RWPE2 (cell line): ENCODE results near the gene ZSCAN20.

Source experiments
- ATAC-seq: fragments of 200-7000 bp; cut with Tn5 transposase; 3 replicates; pipeline ENCODE4 v1.9.1; 2021; ENCODE audit warnings: low read depth
- DNase-seq: peaks from one replicate; pipeline ENCODE4 v3.0.0-alpha.2; 2020; ENCODE audit warnings: low spot score
- H3K27ac ChIP-seq: fragments of 450-650 bp; 2 replicates; pipeline ENCODE4 v1.5.1; 2017; ENCODE audit warnings: mild to moderate bottlenecking; ENCODE audit not compliant: poor library complexity, severe bottlenecking
- H3K27me3 ChIP-seq: fragments of 250-450 bp; sonication (Bioruptor Pico); 2 replicates; pipeline ENCODE4 v1.5.1; 2021; ENCODE audit warnings: mild to moderate bottlenecking, moderate library complexity; ENCODE audit not compliant: insufficient read depth, poor library complexity, severe bottlenecking
- H3K36me3 ChIP-seq: fragments of 250-450 bp; sonication (Bioruptor Pico); 2 replicates; pipeline ENCODE4 v1.5.1; 2020; ENCODE audit warnings: low read depth, mild to moderate bottlenecking, moderate library complexity
- H3K4me1 ChIP-seq: fragments of 250-450 bp; sonication (Bioruptor Pico); 2 replicates; pipeline ENCODE4 v1.5.1; 2021; ENCODE audit warnings: mild to moderate bottlenecking, moderate library complexity; ENCODE audit not compliant: insufficient read depth, poor library complexity, severe bottlenecking
- H3K4me3 ChIP-seq: fragments of 250-450 bp; sonication (Bioruptor Pico); 2 replicates; pipeline ENCODE4 v1.5.1; 2021; ENCODE audit warnings: mild to moderate bottlenecking, moderate library complexity; ENCODE audit not compliant: severe bottlenecking
- H3K9me3 ChIP-seq: fragments of 250-450 bp; sonication (Bioruptor Pico); 2 replicates; pipeline ENCODE4 v1.5.1; 2021; ENCODE audit warnings: mild to moderate bottlenecking, moderate library complexity; ENCODE audit not compliant: severe bottlenecking
- TF ChIP-seq, protein P1 (sequence below): fragments of 450-650 bp; IDR thresholded peaks from one replicate; pipeline ENCODE4 v1.5.1; 2017; ENCODE audit warnings: mild to moderate bottlenecking, moderate library complexity; ENCODE audit not compliant: poor library complexity, severe bottlenecking

Gene ZSCAN20

DNA sequence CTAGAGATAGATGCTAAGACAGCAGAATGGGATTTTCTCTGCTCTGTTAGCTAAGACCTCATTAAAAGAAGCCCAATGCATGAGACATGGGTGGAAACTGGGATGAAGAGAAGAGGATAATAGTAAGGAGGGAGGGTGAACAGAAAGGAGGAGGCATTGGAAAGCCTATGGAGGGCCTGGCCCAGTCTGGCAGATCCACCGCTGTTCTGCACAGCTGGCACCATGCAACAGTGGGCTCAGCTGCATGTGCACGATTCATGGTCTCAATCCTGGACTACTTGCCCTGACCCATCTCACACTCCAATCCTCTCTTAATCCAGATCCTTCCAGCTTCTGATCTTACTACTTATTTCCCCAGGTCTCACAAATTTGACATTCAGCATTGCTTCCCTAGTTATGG, 43.8 kb upstream of the ZSCAN20 start:
- no peak for DNase-seq
- no peak overlapping the region for H3K27ac ChIP-seq
- TF ChIP-seq, protein P1, sequence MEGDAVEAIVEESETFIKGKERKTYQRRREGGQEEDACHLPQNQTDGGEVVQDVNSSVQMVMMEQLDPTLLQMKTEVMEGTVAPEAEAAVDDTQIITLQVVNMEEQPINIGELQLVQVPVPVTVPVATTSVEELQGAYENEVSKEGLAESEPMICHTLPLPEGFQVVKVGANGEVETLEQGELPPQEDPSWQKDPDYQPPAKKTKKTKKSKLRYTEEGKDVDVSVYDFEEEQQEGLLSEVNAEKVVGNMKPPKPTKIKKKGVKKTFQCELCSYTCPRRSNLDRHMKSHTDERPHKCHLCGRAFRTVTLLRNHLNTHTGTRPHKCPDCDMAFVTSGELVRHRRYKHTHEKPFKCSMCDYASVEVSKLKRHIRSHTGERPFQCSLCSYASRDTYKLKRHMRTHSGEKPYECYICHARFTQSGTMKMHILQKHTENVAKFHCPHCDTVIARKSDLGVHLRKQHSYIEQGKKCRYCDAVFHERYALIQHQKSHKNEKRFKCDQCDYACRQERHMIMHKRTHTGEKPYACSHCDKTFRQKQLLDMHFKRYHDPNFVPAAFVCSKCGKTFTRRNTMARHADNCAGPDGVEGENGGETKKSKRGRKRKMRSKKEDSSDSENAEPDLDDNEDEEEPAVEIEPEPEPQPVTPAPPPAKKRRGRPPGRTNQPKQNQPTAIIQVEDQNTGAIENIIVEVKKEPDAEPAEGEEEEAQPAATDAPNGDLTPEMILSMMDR, result no peak
- peaks cover 7% of the 10 kb centered on the region; the same call in 1 of the 2 replicates for H3K36me3 ChIP-seq
- no peaks in the 10 kb centered on the region for H3K27me3 ChIP-seq
- no peaks in the 10 kb centered on the region for H3K9me3 ChIP-seq
- H3K4me3 ChIP-seq, result peak overlapping the region; percentile 90
- no peak for ATAC-seq
- H3K4me1 ChIP-seq, result peaks cover 49% of the 10 kb centered on the region

DNA sequence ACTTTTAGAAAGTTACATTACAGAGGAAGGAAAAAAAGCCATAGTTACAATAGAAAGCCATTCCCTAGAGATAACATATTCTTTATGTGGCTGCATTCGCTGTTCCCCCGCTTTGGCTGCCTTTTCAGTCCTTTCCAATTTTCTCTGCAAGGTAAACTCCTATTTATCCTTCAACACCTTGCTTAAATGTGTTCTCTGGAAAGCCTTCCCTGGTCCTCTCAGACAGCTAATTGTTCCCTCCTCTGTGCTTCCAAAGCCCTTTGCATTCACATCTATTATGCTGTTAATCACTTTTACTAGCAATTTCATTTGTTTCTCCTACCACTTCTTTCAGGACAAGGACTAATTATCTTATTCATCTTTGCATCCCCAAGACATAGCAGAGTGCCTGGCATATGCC, 43.1 kb upstream of the ZSCAN20 start:
- H3K27ac ChIP-seq, result peak overlapping the region; percentile 93
- peaks cover 7% of the 10 kb centered on the region; the same call in 1 of the 2 replicates for H3K36me3 ChIP-seq
- peak overlapping the region; percentile 90 for H3K4me3 ChIP-seq
- H3K4me1 ChIP-seq, result peaks cover 47% of the 10 kb centered on the region
- no peaks in the 10 kb centered on the region for H3K9me3 ChIP-seq
- TF ChIP-seq, protein P1, result no peak
- no peak for DNase-seq
- H3K27me3 ChIP-seq, result no peaks in the 10 kb centered on the region
- no peak for ATAC-seq

DNA sequence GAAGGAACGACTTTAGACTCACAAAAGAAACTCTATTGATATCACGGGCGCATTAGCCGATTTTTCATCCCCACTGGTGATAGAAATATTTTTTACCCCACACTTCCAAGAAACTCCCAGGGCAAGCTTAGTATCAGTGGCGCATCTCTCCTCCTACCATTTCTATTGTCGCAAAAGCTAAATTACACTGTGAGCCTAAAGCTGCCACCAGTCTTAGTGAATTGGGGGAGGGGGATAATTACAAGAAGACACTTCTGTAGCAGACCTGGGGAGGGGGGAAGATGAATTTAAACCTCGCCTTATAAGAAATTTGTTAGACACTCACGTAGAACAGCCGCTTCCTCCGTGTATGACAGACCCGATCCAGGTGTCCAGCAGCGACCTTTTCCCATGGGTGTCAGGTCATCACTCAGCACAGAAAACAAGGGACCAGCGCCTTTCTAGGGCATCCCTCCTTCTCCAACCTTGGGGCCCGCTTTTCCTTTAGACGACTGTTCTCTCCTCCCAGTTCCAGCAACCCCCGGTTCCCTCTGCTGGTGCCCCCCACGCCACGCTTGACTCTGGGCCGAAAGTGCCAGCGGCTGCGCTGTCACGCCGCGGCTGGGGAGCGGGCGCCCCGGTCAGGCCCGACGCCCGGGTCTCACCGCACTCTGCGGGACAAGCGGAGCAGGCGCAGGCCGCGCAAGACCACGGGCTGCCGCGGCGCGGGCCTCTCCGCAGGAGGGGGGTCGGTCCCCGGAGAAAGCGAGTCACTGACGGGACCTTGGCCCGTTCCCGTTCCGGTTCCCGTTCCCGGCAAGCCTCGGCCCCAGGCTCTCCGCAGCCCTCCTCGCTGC, 42.4 kb upstream of the ZSCAN20 start:
- ATAC-seq (no peak), DNase-seq (no peak)
- H3K27ac ChIP-seq, result peak overlapping the region; percentile 93
- no peaks in the 10 kb centered on the region for H3K9me3 ChIP-seq
- peaks cover 7% of the 10 kb centered on the region; the same call in 1 of the 2 replicates for H3K36me3 ChIP-seq
- TF ChIP-seq, protein P1, result no peak
- peak overlapping the region; percentile 90 for H3K4me3 ChIP-seq
- H3K27me3 ChIP-seq, result no peaks in the 10 kb centered on the region
- H3K4me1 ChIP-seq, result peaks cover 47% of the 10 kb centered on the region

DNA sequence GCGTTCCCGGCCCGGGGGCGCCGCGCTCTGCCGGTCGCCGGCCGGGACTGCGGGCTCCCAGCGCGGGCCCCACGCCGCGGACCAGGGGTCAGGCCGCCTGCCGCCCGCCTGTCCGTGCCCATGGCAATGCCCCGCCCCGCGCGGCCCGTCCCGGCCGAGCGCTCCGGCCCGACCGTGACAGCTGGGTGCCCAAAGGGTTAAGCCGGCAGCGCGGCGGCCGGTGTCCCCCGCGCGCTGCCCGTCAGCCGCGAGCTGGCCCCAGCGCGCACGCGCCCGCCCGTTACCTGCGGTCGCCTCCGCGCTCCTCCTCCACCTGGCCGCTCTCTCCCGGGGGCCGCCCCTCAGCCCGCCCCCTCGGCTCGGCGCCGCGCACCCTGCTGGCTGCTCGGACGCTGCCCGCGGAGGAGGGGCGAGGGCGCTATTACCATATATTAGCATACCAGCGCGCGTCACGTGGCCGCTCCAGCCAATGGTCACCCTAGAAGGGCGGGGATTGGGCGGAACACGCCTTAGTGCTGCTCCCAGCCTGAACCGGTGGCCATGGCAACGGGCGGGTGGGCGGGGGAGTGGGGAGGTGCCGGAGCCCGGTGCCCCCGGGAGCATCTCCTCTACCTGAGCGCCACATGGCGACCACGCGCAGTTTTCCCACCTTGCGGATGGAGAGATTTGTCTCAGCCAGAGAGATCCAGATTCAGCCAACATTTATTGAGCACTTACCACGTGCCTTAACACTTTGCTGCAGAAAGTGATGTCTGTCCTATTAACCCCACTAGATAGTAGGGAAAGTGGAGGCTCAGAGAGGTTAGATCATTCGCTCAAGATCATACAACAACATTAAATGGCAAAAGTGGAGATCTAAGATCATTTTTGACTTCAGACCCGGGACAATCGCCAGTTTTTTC, 41.5 kb upstream of the ZSCAN20 start, which contains the start of gene PHC2:
PHC2 (minus strand) TSS at position 404 of the 902 bp plus-strand sequence. CDS start 55,556 bp downstream, outside the sequence.
- peak; percentile 82 for ATAC-seq
- H3K36me3 ChIP-seq, result no peaks in the 10 kb centered on the region; the same call in 1 of the 2 replicates
- H3K4me3 ChIP-seq, result peak within 1 kb of the TSS; percentile 90
- TF ChIP-seq, protein P1, result peak; percentile 39
- peaks cover 50% of the 10 kb centered on the region for H3K4me1 ChIP-seq
- no peaks in the 10 kb centered on the region for H3K27me3 ChIP-seq
- H3K27ac ChIP-seq, result peak within 1 kb of the TSS; percentile 93
- H3K9me3 ChIP-seq, result no peaks in the 10 kb centered on the region
- DNase-seq, result peak; percentile 99
